Measurements from ENCODE around the gene ZMIZ1. TPM values are rescaled to one million over a fixed set of nuclear protein-coding genes. Genes with fewer than 3 reads are reported as not detected.

The ZMIZ1 gene
- total and polyA plus RNA-seq, 12 donors: 6.6 to 113 (median 55.1) TPM

GRCh38 chr10:79166741-79167140, 98.0 kb downstream of the ZMIZ1 start:
- intact Hi-C loops (cut with DNase I): no loop called here
- H3K27me3 ChIP-seq: no peaks in the 10 kb centered on the region
- no peak overlapping the region for H3K27ac ChIP-seq
- no peak overlapping the region for H3K4me3 ChIP-seq
- H3K36me3 ChIP-seq (replicated peaks in 1 of 2): peaks cover 0 to 37% of the 10 kb centered on the region in 2 donors
- peaks cover 19 to 20% of the 10 kb centered on the region in 2 donors for H3K4me1 ChIP-seq (replicated peaks in 1 of 2)
- WGBS, 4 donors: 68 to 82% (median 79%) methylated on average over 10 of the region's 10 CpGs
- no peak for TF ChIP-seq CTCF (IDR thresholded peaks at IDR 0.05)
- TF ChIP-seq POLR2A (IDR thresholded peaks at IDR 0.05): no peak
- peak in 1 of 7 donors; percentile 36 for DNase-seq
- H3K9me3 ChIP-seq (replicated peaks in 1 of 3): no peaks in the 10 kb centered on the region

GRCh38 chr10:79167537-79167936, 98.8 kb downstream of the ZMIZ1 start:
- 73 to 100% (median 81%) methylated on average over 3 to 8 of the region's 8 CpGs for WGBS, 4 donors
- Histone ChIP-seq H3K27ac (no peak overlapping the region), H3K27me3 (no peaks in the 10 kb centered on the region), H3K4me3 (no peak overlapping the region), H3K36me3 (replicated peaks in 1 of 2) (peaks cover 0 to 30% of the 10 kb centered on the region in 2 donors), H3K9me3 (replicated peaks in 1 of 3) (no peaks in the 10 kb centered on the region), H3K4me1 (replicated peaks in 1 of 2) (peaks cover 17% of the 10 kb centered on the region in 2 donors)
- intact Hi-C loops (cut with DNase I): no loop called here
- no peak for DNase-seq
- TF ChIP-seq CTCF (IDR thresholded peaks at IDR 0.05) (no peak), POLR2A (IDR thresholded peaks at IDR 0.05) (no peak)

- Histone ChIP-seq H3K27ac (no peak overlapping the region), H3K4me1 (replicated peaks in 1 of 2) (peaks cover 12 to 17% of the 10 kb centered on the region in 2 donors)
- no peak for DNase-seq
Measured at GRCh38 chr10:79168210-79168609, 99.4 kb downstream of the ZMIZ1 start.

GRCh38 chr10:79170226-79170752, 101.5 kb downstream of the ZMIZ1 start:
- DNase-seq: no peak
- Histone ChIP-seq H3K36me3 (replicated peaks in 1 of 2) (peaks cover 0 to 29% of the 10 kb centered on the region in 2 donors), H3K27ac (no peak overlapping the region), H3K4me3 (no peak overlapping the region), H3K4me1 (replicated peaks in 1 of 2) (peaks cover 3 to 19% of the 10 kb centered on the region in 2 donors), H3K9me3 (replicated peaks in 1 of 3) (no peaks in the 10 kb centered on the region), H3K27me3 (no peaks in the 10 kb centered on the region)
- 85 to 100% (median 97%) methylated on average over 2 to 4 of the region's 4 CpGs for WGBS, 4 donors
- intact Hi-C loops (cut with DNase I): no loop called here
- TF ChIP-seq POLR2A (IDR thresholded peaks at IDR 0.05) (no peak), CTCF (IDR thresholded peaks at IDR 0.05) (no peak)

More at GRCh38 chr10:79168210-79168609, 99.4 kb downstream of the ZMIZ1 start:
- intact Hi-C loops (cut with DNase I): no loop called here
- H3K4me3 ChIP-seq: no peak overlapping the region
- no peaks in the 10 kb centered on the region for H3K9me3 ChIP-seq (replicated peaks in 1 of 3)
- H3K36me3 ChIP-seq (replicated peaks in 1 of 2): peaks cover 0 to 29% of the 10 kb centered on the region in 2 donors
- no peaks in the 10 kb centered on the region for H3K27me3 ChIP-seq
- no peak for TF ChIP-seq POLR2A (IDR thresholded peaks at IDR 0.05)
- TF ChIP-seq CTCF (IDR thresholded peaks at IDR 0.05): no peak
- WGBS, 4 donors: 80 to 100% (median 95%) methylated on average over 1 to 5 of the region's 5 CpGs

All from adrenal gland (tissue), 12 donors.